GM23338 (cell line): ENCODE data around the gene ERH. TPM values are rescaled to one million over a fixed set of nuclear protein-coding genes. Genes with fewer than 3 reads are reported as not detected.

ENCODE experiments used
- CREB1 ChIP-seq: fragments of 250-450 bp; sonication (Bioruptor Pico); IDR thresholded peaks from 2 replicates; pipeline ENCODE4 v1.5.0; 2020; ENCODE audit warnings: low read depth, mild to moderate bottlenecking, moderate library complexity
- EZH2 ChIP-seq: fragments of 200-600 bp; sonication (generic); IDR thresholded peaks from one replicate; pipeline ENCODE4 v1.8.0; 2017; ENCODE audit warnings: antibody characterized with exemption, mild to moderate bottlenecking, low read depth; ENCODE audit not compliant: unreplicated experiment
- JUNB ChIP-seq: IDR thresholded peaks from one replicate; pipeline ENCODE4 v1.6.1; 2016; ENCODE audit warnings: antibody characterized with exemption; ENCODE audit not compliant: unreplicated experiment
- NANOG ChIP-seq: IDR thresholded peaks from 2 replicates; pipeline ENCODE4 v1.6.1; 2016; ENCODE audit warnings: antibody characterized with exemption, borderline replicate concordance
- POLR2AphosphoS5 ChIP-seq: IDR thresholded peaks from 2 replicates; pipeline ENCODE4 v1.6.1; 2016; ENCODE audit warnings: antibody characterized with exemption, low read depth
- STAT1 ChIP-seq: IDR thresholded peaks from one replicate; pipeline ENCODE4 v1.6.1; 2016; ENCODE audit warnings: antibody characterized with exemption; ENCODE audit not compliant: unreplicated experiment
- ZNF114 ChIP-seq: fragments of 250-450 bp; sonication (Bioruptor Pico); IDR thresholded peaks from 2 replicates; pipeline ENCODE4 v1.5.0; 2020; ENCODE audit warnings: mild to moderate bottlenecking, moderate library complexity
- ZNF331 ChIP-seq: fragments of 250-450 bp; sonication (Bioruptor Pico); IDR thresholded peaks from 2 replicates; pipeline ENCODE4 v1.5.0; 2020; ENCODE audit warnings: low read depth, mild to moderate bottlenecking, moderate library complexity
- polyA plus RNA-seq: library from polyadenylated mRNA; unstranded; fragments of >200 nt; fragmentation: Nextera tagmentation; extraction: Ambion mirVana; gene quantifications from 2 replicates; pipeline ENCODE4 v1.2.1, GENCODE V29; 2016
- total RNA-seq: library from RNA; depleted of rRNA; stranded (reverse); fragments of >200 nt; shearing (Covaris generic); gene quantifications from 2 replicates; pipeline ENCODE4 v1.2.3, GENCODE V29; 2014
- TF ChIP-seq, protein P1 (sequence below): fragments of 250-450 bp; sonication (Bioruptor Pico); IDR thresholded peaks from 2 replicates; pipeline ENCODE4 v1.5.0; 2020; ENCODE audit warnings: mild to moderate bottlenecking, moderate library complexity
- TF ChIP-seq, protein P2 (sequence below), 2 experiments: fragments of 200-600 bp in 1 of 2; sonication (generic) in 1 of 2; conservative IDR thresholded peaks; 2 replicates each; pipeline versions ENCODE4 v1.5.1 to v1.6.1; 2016 to 2017; ENCODE audit warnings: antibody characterized with exemption in 2 of 2, low read depth in 2 of 2, mild to moderate bottlenecking in 2 of 2, moderate library complexity in 1 of 2
- TF ChIP-seq, protein P3 (sequence below): IDR thresholded peaks from 2 replicates; pipeline ENCODE4 v1.6.1; 2016; ENCODE audit warnings: antibody characterized with exemption

The ERH gene
- total and polyA plus RNA-seq, 2 experiments from 2014 or later: 188 to 545 TPM

DNA sequence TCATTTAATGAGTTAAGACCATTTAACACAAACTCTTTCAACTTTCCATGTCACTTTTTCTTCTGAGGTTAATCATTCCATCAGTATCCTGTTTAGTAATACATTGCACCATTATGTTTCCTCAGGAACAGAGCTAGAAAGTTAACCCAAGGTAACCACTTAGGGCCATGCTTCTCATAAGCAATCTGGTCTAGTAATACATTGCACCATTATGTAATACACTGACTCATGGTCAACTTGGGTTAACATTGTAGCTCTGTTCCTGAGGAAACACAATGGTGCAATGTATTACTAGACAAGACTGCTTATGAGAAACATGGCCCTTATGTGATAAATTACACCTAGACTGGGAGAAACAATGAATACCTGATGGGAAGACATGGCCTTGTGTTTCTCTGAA is 21.7 kb downstream of the ERH start (continued):
- TF ChIP-seq, protein P1, sequence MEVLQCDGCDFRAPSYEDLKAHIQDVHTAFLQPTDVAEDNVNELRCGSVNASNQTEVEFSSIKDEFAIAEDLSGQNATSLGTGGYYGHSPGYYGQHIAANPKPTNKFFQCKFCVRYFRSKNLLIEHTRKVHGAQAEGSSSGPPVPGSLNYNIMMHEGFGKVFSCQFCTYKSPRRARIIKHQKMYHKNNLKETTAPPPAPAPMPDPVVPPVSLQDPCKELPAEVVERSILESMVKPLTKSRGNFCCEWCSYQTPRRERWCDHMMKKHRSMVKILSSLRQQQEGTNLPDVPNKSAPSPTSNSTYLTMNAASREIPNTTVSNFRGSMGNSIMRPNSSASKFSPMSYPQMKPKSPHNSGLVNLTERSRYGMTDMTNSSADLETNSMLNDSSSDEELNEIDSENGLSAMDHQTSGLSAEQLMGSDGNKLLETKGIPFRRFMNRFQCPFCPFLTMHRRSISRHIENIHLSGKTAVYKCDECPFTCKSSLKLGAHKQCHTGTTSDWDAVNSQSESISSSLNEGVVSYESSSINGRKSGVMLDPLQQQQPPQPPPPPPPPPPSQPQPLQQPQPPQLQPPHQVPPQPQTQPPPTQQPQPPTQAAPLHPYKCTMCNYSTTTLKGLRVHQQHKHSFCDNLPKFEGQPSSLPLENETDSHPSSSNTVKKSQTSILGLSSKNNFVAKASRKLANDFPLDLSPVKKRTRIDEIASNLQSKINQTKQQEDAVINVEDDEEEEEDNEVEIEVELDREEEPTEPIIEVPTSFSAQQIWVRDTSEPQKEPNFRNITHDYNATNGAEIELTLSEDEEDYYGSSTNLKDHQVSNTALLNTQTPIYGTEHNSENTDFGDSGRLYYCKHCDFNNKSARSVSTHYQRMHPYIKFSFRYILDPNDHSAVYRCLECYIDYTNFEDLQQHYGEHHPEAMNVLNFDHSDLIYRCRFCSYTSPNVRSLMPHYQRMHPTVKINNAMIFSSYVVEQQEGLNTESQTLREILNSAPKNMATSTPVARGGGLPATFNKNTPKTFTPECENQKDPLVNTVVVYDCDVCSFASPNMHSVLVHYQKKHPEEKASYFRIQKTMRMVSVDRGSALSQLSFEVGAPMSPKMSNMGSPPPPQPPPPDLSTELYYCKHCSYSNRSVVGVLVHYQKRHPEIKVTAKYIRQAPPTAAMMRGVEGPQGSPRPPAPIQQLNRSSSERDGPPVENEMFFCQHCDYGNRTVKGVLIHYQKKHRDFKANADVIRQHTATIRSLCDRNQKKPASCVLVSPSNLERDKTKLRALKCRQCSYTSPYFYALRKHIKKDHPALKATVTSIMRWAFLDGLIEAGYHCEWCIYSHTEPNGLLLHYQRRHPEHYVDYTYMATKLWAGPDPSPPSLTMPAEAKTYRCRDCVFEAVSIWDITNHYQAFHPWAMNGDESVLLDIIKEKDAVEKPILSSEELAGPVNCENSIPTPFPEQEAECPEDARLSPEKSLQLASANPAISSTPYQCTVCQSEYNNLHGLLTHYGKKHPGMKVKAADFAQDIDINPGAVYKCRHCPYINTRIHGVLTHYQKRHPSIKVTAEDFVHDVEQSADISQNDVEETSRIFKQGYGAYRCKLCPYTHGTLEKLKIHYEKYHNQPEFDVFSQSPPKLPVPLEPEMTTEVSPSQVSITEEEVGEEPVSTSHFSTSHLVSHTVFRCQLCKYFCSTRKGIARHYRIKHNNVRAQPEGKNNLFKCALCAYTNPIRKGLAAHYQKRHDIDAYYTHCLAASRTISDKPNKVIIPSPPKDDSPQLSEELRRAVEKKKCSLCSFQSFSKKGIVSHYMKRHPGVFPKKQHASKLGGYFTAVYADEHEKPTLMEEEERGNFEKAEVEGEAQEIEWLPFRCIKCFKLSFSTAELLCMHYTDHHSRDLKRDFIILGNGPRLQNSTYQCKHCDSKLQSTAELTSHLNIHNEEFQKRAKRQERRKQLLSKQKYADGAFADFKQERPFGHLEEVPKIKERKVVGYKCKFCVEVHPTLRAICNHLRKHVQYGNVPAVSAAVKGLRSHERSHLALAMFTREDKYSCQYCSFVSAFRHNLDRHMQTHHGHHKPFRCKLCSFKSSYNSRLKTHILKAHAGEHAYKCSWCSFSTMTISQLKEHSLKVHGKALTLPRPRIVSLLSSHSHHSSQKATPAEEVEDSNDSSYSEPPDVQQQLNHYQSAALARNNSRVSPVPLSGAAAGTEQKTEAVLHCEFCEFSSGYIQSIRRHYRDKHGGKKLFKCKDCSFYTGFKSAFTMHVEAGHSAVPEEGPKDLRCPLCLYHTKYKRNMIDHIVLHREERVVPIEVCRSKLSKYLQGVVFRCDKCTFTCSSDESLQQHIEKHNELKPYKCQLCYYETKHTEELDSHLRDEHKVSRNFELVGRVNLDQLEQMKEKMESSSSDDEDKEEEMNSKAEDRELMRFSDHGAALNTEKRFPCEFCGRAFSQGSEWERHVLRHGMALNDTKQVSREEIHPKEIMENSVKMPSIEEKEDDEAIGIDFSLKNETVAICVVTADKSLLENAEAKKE (CRISPR knock-in tag): no peak
- TF ChIP-seq, protein P2, sequence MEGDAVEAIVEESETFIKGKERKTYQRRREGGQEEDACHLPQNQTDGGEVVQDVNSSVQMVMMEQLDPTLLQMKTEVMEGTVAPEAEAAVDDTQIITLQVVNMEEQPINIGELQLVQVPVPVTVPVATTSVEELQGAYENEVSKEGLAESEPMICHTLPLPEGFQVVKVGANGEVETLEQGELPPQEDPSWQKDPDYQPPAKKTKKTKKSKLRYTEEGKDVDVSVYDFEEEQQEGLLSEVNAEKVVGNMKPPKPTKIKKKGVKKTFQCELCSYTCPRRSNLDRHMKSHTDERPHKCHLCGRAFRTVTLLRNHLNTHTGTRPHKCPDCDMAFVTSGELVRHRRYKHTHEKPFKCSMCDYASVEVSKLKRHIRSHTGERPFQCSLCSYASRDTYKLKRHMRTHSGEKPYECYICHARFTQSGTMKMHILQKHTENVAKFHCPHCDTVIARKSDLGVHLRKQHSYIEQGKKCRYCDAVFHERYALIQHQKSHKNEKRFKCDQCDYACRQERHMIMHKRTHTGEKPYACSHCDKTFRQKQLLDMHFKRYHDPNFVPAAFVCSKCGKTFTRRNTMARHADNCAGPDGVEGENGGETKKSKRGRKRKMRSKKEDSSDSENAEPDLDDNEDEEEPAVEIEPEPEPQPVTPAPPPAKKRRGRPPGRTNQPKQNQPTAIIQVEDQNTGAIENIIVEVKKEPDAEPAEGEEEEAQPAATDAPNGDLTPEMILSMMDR (conservative IDR thresholded peaks at IDR 0.05; ENCODE audit: low read depth in 2 of 2): no peak
- no peak for TF ChIP-seq NANOG
- TF ChIP-seq ZNF331 (CRISPR knock-in tag): no peak
- no peak for TF ChIP-seq STAT1
- TF ChIP-seq CREB1: no peak
- no peak for TF ChIP-seq JUNB
- TF ChIP-seq ZNF114 (CRISPR knock-in tag): no peak
- TF ChIP-seq POLR2AphosphoS5: no peak
- TF ChIP-seq, protein P3, sequence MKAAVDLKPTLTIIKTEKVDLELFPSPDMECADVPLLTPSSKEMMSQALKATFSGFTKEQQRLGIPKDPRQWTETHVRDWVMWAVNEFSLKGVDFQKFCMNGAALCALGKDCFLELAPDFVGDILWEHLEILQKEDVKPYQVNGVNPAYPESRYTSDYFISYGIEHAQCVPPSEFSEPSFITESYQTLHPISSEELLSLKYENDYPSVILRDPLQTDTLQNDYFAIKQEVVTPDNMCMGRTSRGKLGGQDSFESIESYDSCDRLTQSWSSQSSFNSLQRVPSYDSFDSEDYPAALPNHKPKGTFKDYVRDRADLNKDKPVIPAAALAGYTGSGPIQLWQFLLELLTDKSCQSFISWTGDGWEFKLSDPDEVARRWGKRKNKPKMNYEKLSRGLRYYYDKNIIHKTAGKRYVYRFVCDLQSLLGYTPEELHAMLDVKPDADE: no peak
- no peak for TF ChIP-seq EZH2
